SK-N-SH (cell line): ENCODE results near the gene RMI1.
A peak's percentile ranks its signal among the peaks of the same experiment; 100 is the strongest.

Experiments
- CTCF ChIP-seq: fragments of 200-600 bp; sonication (generic); IDR thresholded peaks from 2 replicates; pipeline ENCODE4 v1.6.1; 2017; ENCODE audit warnings: antibody characterized with exemption, mild to moderate bottlenecking, moderate library complexity
- ELF1 ChIP-seq: IDR thresholded peaks from 2 replicates; pipeline ENCODE4 v1.4.0; 2012
- FOXJ3 ChIP-seq: sonication (generic); formaldehyde crosslinking; IDR thresholded peaks from 2 replicates; pipeline ENCODE4 v1.5.1; 2020; ENCODE audit warnings: mild to moderate bottlenecking, missing genetic modification reagents
- GABPA ChIP-seq: IDR thresholded peaks from 2 replicates; pipeline ENCODE4 v1.4.0; 2012; ENCODE audit warnings: low read depth, mild to moderate bottlenecking
- GATA2 ChIP-seq: sonication (generic); formaldehyde crosslinking; IDR thresholded peaks from 2 replicates; pipeline ENCODE4 v1.5.0; 2020; ENCODE audit warnings: mild to moderate bottlenecking, missing genetic modification reagents
- IRF3 ChIP-seq: fragments of 150-350 bp; IDR thresholded peaks from 2 replicates; pipeline ENCODE4 v1.6.1; 2016; ENCODE audit warnings: mild to moderate bottlenecking, low read depth, low read length
- MXI1 ChIP-seq: IDR thresholded peaks from 2 replicates; pipeline ENCODE4 v1.6.1; 2012; ENCODE audit warnings: mild to moderate bottlenecking, low read depth, low read length, improper control_type of control experiment
- NFIC ChIP-seq: IDR thresholded peaks from 2 replicates; pipeline ENCODE4 v1.4.0; 2012; ENCODE audit warnings: borderline replicate concordance
- POLR2AphosphoS5 ChIP-seq: IDR thresholded peaks from 2 replicates; pipeline ENCODE4 v1.6.1; 2012; ENCODE audit warnings: low read depth, low read length
- REST ChIP-seq: IDR thresholded peaks from 2 replicates; pipeline ENCODE4 v1.6.1; 2012; ENCODE audit warnings: mild to moderate bottlenecking, low read depth, low read length, moderate library complexity
- USF1 ChIP-seq: IDR thresholded peaks from 2 replicates; pipeline ENCODE4 v1.4.0; 2012; ENCODE audit warnings: low read depth, borderline replicate concordance
- YY1 ChIP-seq: IDR thresholded peaks from 2 replicates; pipeline ENCODE4 v1.4.0; 2012; ENCODE audit warnings: low read depth, mild to moderate bottlenecking

- TF ChIP-seq ELF1 (no peak), IRF3 (no peak), NFIC (peak; percentile 68), CTCF (no peak), FOXJ3 (CRISPR knock-in tag) (no peak), POLR2AphosphoS5 (no peak), GABPA (no peak), REST (no peak), YY1 (no peak), USF1 (peak; percentile 92), GATA2 (CRISPR knock-in tag) (no peak), MXI1 (no peak)
Measured at GRCh38 chr9:83935276-83935935, 45.2 kb upstream of the RMI1 start.
